Cardiac fibroblast (primary cell): ENCODE results near the gene COL4A4.

Source experiments
- DNase-seq, 2 donors: peaks; one replicate each; pipeline versions ENCODE4 v3.0.0 to v3.0.0-alpha.2; 2010; ENCODE audit warnings: low read depth in 2 of 2
- H3K4me3 ChIP-seq, 2 donors: replicated peaks in 1 of 2; 1 replicate in 1 of 2; 2 replicates in 1 of 2; pipeline ENCODE4 v1.5.1; 2011; ENCODE audit warnings: low read depth in 2 of 2, low read length in 2 of 2, mild to moderate bottlenecking in 2 of 2, moderate library complexity in 1 of 2
- CTCF ChIP-seq: IDR thresholded peaks from one replicate; pipeline ENCODE4 v1.5.1; 2011; ENCODE audit warnings: low read depth, mild to moderate bottlenecking, low read length, inconsistent platforms

The COL4A4 gene

GRCh38 chr2:227152093-227152766 lies 11.8 kb downstream of the COL4A4 start:
- DNase-seq = peak in 1 of 2 donors; percentile 37
- no peak overlapping the region for H3K4me3 ChIP-seq
- no peak for TF ChIP-seq CTCF

GRCh38 chr2:227150222-227150936 lies 13.6 kb downstream of the COL4A4 start:
- DNase-seq = no peak
- no peak overlapping the region for H3K4me3 ChIP-seq
- no peak for TF ChIP-seq CTCF

GRCh38 chr2:227148106-227148505 lies 15.9 kb downstream of the COL4A4 start:
- no peak overlapping the region for H3K4me3 ChIP-seq
- no peak for TF ChIP-seq CTCF
- no peak for DNase-seq

GRCh38 chr2:227147023-227147422 lies 17.0 kb downstream of the COL4A4 start:
- H3K4me3 ChIP-seq = no peak overlapping the region
- DNase-seq = peak in 1 of 2 donors; percentile 77
- no peak for TF ChIP-seq CTCF

GRCh38 chr2:227146456-227146855 lies 17.5 kb downstream of the COL4A4 start:
- TF ChIP-seq CTCF = no peak
- peak in 1 of 2 donors; percentile 60 for DNase-seq
- no peak overlapping the region for H3K4me3 ChIP-seq

- no peak for TF ChIP-seq CTCF
- no peak for DNase-seq
- H3K4me3 ChIP-seq = no peak overlapping the region
Observed at GRCh38 chr2:227143895-227144294, 20.1 kb downstream of the COL4A4 start.
